HepG2 (cell line): ENCODE data around the gene ZNF544. TPM values are rescaled to one million over a fixed set of nuclear protein-coding genes. Genes with fewer than 3 reads are reported as not detected.

ENCODE experiments used
- BHLHE40 ChIP-seq: IDR thresholded peaks from 2 replicates; pipeline ENCODE4 v1.6.1; 2011; ENCODE audit warnings: low read length, improper control_type of control experiment
- GPN1 ChIP-seq: sonication (generic); formaldehyde crosslinking; IDR thresholded peaks from 2 replicates; pipeline ENCODE4 v1.5.1; 2020; ENCODE audit warnings: missing genetic modification reagents, borderline replicate concordance
- HDAC6 ChIP-seq: fragments of 200-600 bp; sonication (generic); IDR thresholded peaks from 2 replicates; pipeline ENCODE4 v1.7.0; 2017; ENCODE audit warnings: mild to moderate bottlenecking, antibody characterized with exemption, low read length, low read depth
- HNRNPL ChIP-seq: fragments of 200-400 bp; formaldehyde crosslinking; IDR thresholded peaks from 2 replicates; pipeline ENCODE4 v1.6.1; 2017; ENCODE audit warnings: mild to moderate bottlenecking, low read depth, low read length
- IKZF4 ChIP-seq: sonication (generic); formaldehyde crosslinking; IDR thresholded peaks from 2 replicates; pipeline ENCODE4 v1.5.1; 2020; ENCODE audit warnings: borderline replicate concordance, mild to moderate bottlenecking, low read depth, missing genetic modification reagents; ENCODE audit errors: not compliant biosample characterization
- KAT2B ChIP-seq: fragments of 150-350 bp; IDR thresholded peaks from 2 replicates; pipeline ENCODE4 v1.6.1; 2014; ENCODE audit warnings: low read depth, low read length, borderline replicate concordance
- NAIF1 ChIP-seq: sonication (generic); formaldehyde crosslinking; IDR thresholded peaks from 2 replicates; pipeline ENCODE4 v1.5.0; 2020; ENCODE audit warnings: mild to moderate bottlenecking, missing genetic modification reagents, borderline replicate concordance
- NCOR1 ChIP-seq: fragments of 200-600 bp; sonication (generic); IDR thresholded peaks from 2 replicates; pipeline ENCODE4 v1.7.0; 2017; ENCODE audit warnings: antibody characterized with exemption, low read length, borderline replicate concordance
- NR1H2 ChIP-seq: sonication (generic); formaldehyde crosslinking; IDR thresholded peaks from 2 replicates; pipeline ENCODE4 v1.8.1; 2022; ENCODE audit warnings: low read depth, missing genetic modification reagents, borderline replicate concordance
- PAF1 ChIP-seq: IDR thresholded peaks from 2 replicates; pipeline ENCODE4 v1.6.1; 2016; ENCODE audit warnings: missing genetic modification reagents, missing compliant biosample characterization
- SMAD1 ChIP-seq: sonication (generic); formaldehyde crosslinking; IDR thresholded peaks from 2 replicates; pipeline ENCODE4 v1.4.0; 2020; ENCODE audit warnings: missing genetic modification reagents, low read depth, mild to moderate bottlenecking, borderline replicate concordance
- SMAD9 ChIP-seq: sonication (generic); formaldehyde crosslinking; IDR thresholded peaks from 2 replicates; pipeline ENCODE4 v1.5.1; 2020; ENCODE audit warnings: mild to moderate bottlenecking, missing genetic modification reagents
- SNRNP70 ChIP-seq: fragments of 200-400 bp; formaldehyde crosslinking; IDR thresholded peaks from 2 replicates; pipeline ENCODE4 v1.6.1; 2017; ENCODE audit warnings: mild to moderate bottlenecking, low read depth, low read length, moderate library complexity
- ZC3H13 ChIP-seq: sonication (generic); formaldehyde crosslinking; IDR thresholded peaks from 2 replicates; pipeline ENCODE4 v1.8.1; 2023; ENCODE audit warnings: mild to moderate bottlenecking, missing genetic modification reagents, moderate library complexity
- ZFP41 ChIP-seq: sonication (generic); formaldehyde crosslinking; IDR thresholded peaks from 2 replicates; pipeline ENCODE4 v1.4.0; 2020; ENCODE audit warnings: mild to moderate bottlenecking, missing genetic modification reagents, borderline replicate concordance
- ZFYVE20 ChIP-seq: sonication (generic); formaldehyde crosslinking; IDR thresholded peaks from 2 replicates; pipeline ENCODE4 v1.8.0; 2023; ENCODE audit warnings: low read depth, mild to moderate bottlenecking, moderate library complexity, missing genetic modification reagents, borderline replicate concordance
- ZKSCAN8 ChIP-seq: IDR thresholded peaks from 2 replicates; pipeline ENCODE4 v1.6.1; 2016; ENCODE audit warnings: borderline replicate concordance, missing genetic modification reagents, missing compliant biosample characterization
- ZNF282 ChIP-seq: fragments of 450-650 bp; IDR thresholded peaks from 2 replicates; pipeline ENCODE4 v1.6.1; 2018; ENCODE audit not compliant: partially characterized antibody
- ZNF510 ChIP-seq: sonication (generic); formaldehyde crosslinking; IDR thresholded peaks from 2 replicates; pipeline ENCODE4 v1.4.0; 2020; ENCODE audit warnings: low read depth, mild to moderate bottlenecking, missing genetic modification reagents
- ZNF607 ChIP-seq: sonication (generic); formaldehyde crosslinking; IDR thresholded peaks from 2 replicates; pipeline ENCODE4 v1.5.1; 2020; ENCODE audit warnings: missing genetic modification reagents, mild to moderate bottlenecking, borderline replicate concordance
- polyA plus RNA-seq, 8 experiments: library from polyadenylated mRNA; depleted of rRNA in 3 of 8; stranded (reverse) in 7 of 8; unstranded in 1 of 8; fragments of >200 nt; fragmentation: Illumina TruSeq in 4 of 8; extraction: Trizol in 4 of 8; gene quantifications; 2 replicates each; pipeline versions ENCODE4 v1.2.1 to v1.2.3, GENCODE V29; 2011 to 2016; ENCODE audit warnings: low read depth in 4 of 8, missing spikeins in 1 of 8, mixed read lengths in 1 of 8; ENCODE audit not compliant: insufficient read depth in 1 of 8
- total RNA-seq, 5 experiments: library from RNA; depleted of rRNA; stranded (reverse); fragments of >200 nt; fragmentation: Illumina TruSeq; extraction: Trizol; gene quantifications; 2 replicates each; pipeline ENCODE4 v1.2.3, GENCODE V29; 2016; ENCODE audit warnings: low read depth in 1 of 5
- TF ChIP-seq, protein P1 (sequence below): sonication (generic); formaldehyde crosslinking; IDR thresholded peaks from 2 replicates; pipeline ENCODE4 v1.4.0; 2020; ENCODE audit warnings: mild to moderate bottlenecking, missing genetic modification reagents, borderline replicate concordance
- TF ChIP-seq, protein P2 (sequence below): IDR thresholded peaks from 2 replicates; pipeline ENCODE4 v1.6.1; 2016; ENCODE audit warnings: missing biosample characterization, missing genetic modification reagents, low read depth
- TF ChIP-seq, protein P3 (sequence below): IDR thresholded peaks from 2 replicates; pipeline ENCODE4 v1.6.1; 2016; ENCODE audit warnings: missing compliant biosample characterization, missing genetic modification reagents, borderline replicate concordance
- TF ChIP-seq, protein P4 (sequence below): sonication (generic); formaldehyde crosslinking; IDR thresholded peaks from 2 replicates; pipeline ENCODE4 v1.5.0; 2020; ENCODE audit warnings: mild to moderate bottlenecking, low read depth, missing genetic modification reagents, borderline replicate concordance

ZNF544 gene
- total and polyA plus RNA-seq, 2 of the 13 experiments (the other 11 are each of a cell fraction or from before 2014, with no cell fraction given) = 13.1 to 17.0 TPM

DNA sequence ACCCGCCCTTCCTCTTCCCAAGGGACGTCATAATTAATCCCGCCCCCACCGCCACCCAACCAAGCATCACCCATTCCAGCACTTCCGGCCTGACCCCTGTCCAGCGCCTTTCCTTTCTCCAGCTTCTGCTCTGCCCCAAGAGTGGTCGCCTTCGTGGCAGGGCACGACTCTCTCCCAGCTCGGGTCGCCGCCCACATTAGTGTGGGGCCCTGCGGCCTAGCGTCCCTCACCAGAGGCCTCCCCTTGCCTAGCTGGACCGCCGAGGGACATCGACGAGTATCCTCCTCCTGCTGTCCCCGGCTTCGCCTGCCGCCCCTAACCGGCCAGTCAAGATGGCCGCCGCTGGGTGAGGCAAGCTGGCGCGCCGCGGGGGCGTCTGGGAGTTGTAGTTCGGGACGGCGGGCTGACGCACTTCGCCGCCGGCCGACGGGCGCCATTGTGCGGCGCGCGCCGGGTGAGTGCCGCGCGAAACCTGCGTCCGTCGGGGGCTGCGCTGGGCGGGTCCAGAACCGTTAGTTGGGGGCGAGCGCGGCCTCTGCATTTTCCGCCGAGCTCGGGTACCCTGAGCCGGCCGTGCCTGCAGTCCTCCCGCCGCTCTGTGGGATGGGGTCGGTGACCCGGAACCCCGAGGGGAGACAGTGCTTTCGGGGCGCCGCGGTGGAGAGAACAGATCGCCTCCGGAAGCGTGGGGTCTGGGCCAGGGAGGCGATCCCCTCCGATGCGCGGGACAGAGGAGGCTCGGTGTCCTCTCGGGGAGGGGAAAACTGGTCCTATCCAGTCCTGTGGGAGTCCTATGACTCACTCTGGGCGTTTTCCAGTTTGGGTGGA lies 45.5 kb upstream of the ZNF544 start, which contains the start of gene ZNF274 (continued):
- TF ChIP-seq HDAC6 (no peak), ZFYVE20 (CRISPR knock-in tag) (no peak), SMAD1 (CRISPR knock-in tag) (peak; percentile 86), NCOR1 (no peak), PAF1 (CRISPR knock-in tag) (no peak), ZKSCAN8 (CRISPR knock-in tag) (no peak), SNRNP70 (no peak), ZNF607 (CRISPR knock-in tag) (peak; percentile 90), HNRNPL (no peak), ZNF282 (no peak), BHLHE40 (no peak), SMAD9 (CRISPR knock-in tag) (no peak; the same call in 1 of the 2 replicates), ZNF510 (CRISPR knock-in tag) (no peak), GPN1 (no peak), NR1H2 (no peak), NAIF1 (no peak; the same call in 1 of the 2 replicates), ZC3H13 (CRISPR knock-in tag) (peak; percentile 92), KAT2B (no peak), IKZF4 (CRISPR knock-in tag) (no peak), ZFP41 (CRISPR knock-in tag) (0 out of 2 replicates have a peak, but pooled peaks have one; percentile 38)
- TF ChIP-seq, protein P1, sequence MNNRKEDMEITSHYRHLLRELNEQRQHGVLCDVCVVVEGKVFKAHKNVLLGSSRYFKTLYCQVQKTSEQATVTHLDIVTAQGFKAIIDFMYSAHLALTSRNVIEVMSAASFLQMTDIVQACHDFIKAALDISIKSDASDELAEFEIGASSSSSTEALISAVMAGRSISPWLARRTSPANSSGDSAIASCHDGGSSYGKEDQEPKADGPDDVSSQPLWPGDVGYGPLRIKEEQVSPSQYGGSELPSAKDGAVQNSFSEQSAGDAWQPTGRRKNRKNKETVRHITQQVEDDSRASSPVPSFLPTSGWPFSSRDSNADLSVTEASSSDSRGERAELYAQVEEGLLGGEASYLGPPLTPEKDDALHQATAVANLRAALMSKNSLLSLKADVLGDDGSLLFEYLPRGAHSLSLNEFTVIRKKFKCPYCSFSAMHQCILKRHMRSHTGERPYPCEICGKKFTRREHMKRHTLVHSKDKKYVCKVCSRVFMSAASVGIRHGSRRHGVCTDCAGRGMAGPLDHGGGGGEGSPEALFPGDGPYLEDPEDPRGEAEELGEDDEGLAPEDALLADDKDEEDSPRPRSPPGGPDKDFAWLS (CRISPR knock-in tag) = peak; percentile 80; the same call in 1 of the 2 replicates
- TF ChIP-seq, protein P2, sequence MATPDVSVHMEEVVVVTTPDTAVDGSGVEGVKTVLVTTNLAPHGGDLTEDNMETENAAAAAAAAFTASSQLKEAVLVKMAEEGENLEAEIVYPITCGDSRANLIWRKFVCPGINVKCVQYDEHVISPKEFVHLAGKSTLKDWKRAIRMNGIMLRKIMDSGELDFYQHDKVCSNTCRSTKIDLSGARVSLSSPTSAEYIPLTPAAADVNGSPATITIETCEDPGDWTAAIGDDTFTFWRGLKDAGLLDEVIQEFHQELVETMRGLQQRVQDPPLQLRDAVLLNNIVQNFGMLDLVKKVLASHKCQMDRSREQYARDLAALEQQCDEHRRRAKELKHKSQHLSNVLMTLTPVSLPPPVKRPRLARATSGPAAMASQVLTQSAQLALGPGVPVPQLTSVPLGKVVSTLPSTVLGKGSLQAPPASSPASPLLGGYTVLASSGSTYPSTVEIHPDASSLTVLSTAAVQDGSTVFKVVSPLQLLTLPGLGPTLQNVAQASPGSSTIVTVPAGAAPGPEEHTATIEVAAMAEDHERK (CRISPR knock-in tag) = peak; percentile 76
- TF ChIP-seq, protein P3, sequence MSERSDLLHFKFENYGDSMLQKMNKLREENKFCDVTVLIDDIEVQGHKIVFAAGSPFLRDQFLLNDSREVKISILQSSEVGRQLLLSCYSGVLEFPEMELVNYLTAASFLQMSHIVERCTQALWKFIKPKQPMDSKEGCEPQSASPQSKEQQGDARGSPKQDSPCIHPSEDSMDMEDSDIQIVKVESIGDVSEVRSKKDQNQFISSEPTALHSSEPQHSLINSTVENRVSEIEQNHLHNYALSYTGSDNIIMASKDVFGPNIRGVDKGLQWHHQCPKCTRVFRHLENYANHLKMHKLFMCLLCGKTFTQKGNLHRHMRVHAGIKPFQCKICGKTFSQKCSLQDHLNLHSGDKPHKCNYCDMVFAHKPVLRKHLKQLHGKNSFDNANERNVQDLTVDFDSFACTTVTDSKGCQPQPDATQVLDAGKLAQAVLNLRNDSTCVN (CRISPR knock-in tag) = peak; percentile 53; the same call in 1 of the 2 replicates
- TF ChIP-seq, protein P4, sequence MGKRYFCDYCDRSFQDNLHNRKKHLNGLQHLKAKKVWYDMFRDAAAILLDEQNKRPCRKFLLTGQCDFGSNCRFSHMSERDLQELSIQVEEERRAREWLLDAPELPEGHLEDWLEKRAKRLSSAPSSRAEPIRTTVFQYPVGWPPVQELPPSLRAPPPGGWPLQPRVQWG (CRISPR knock-in tag) = no peak
